COLO829 (cell line): ENCODE data around the gene GPX6.
A peak's percentile ranks its signal among the peaks of the same experiment; 100 is the strongest.
"Not testable (repeated sequence)": the region's sequence is repeated elsewhere in the genome, so short reads cannot be mapped to it uniquely, and the experiment has no call there.

Experiments used
- DNase-seq: peaks from one replicate; pipeline ENCODE4 v3.0.0; 2012; ENCODE audit warnings: low spot score

Gene GPX6

DNA sequence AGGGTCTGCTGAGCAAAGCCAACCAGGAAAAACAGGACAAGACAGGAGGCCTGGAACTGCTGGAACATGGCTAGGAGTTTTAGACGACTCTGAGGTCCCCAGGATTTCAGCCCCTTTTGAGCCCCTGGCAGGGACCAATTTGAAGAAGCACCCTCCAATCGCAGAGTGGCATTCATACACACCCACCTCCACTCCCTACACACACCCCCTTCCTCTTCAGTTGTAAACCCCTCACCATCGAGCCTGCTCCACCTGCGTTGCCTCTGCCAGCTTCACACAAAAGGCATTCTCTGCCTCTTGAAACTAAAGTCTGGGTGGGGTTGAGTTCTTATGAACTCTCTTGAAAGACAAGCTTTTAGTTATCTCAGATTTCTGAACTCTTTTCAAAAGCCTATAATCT lies at the start of gene GPX6:
GPX6 (minus strand) TSS at position 118 of the 400 bp plus-strand sequence; CDS start at position 68, 50 bp downstream.
- DNase-seq = no peak

GRCh38 chr6:28563430-28564095 lies 48.0 kb upstream of the GPX6 start:
- no peak for DNase-seq

GRCh38 chr6:28558629-28559028 lies 43.0 kb upstream of the GPX6 start:
- DNase-seq = no peak

DNA sequence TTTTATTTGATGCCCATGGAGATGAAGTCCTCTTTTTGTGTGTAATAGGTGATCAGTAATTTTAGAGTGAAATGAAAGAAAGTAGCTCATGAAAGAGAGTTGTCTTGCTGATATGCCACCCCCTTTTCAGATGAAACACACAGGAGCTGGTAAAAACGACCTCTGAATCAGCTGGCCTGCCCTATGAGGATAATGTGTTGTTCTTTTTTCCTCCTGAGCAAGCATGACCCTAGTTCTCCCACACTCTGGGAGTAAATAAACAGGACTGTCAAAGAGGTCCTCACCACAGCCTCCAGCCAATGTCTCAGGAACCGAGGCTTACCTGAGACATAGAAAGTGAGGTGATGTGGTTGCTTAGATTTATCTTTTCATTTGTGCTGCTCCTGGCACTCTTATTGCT lies 39.5 kb upstream of the GPX6 start:
- DNase-seq = no peak

GRCh38 chr6:28553986-28554881 lies 38.6 kb upstream of the GPX6 start:
- DNase-seq = no peak

- no peak for DNase-seq
Observed at GRCh38 chr6:28553384-28553985, 37.9 kb upstream of the GPX6 start.

- DNase-seq = no peak
Observed at GRCh38 chr6:28551891-28552666, 36.5 kb upstream of the GPX6 start.

DNA sequence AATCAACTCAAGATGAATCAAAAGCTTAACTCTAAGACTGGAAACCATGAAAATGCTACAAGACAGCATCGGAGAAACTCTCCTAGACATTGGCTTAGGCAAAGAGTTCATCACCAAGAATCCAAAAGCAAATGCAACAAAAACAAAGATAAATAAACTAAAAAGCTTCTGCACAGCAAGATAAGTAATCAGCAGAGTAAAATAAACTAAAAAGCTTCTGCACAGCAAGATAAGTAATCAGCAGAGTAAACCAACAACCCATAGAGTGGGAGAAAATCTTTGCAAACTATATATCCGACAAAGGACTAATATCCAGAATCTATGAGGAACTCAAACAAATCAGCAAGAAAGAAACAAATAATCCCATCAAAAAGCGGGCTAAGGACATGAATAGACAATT lies 31.4 kb upstream of the GPX6 start:
- not testable (repeated sequence) for DNase-seq

DNA sequence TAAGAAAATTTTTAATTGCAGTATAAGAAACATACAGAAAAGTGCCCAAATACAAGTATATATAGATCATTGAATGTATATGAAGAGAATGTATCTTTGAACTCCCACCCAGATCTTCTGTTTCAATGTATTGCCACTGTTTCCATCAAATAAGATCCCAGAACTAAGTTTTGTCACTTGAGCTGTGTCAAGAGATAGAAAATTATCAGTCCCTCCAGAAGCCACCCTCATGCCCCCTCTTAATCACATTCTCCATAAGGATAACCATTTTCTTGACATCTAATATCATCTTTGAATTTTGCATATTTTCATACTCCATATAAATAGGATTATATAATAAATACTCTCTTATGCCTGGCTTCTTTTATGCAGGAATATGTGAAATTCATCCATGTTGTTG lies 30.4 kb upstream of the GPX6 start:
- no peak for DNase-seq

- DNase-seq = no peak
Observed at GRCh38 chr6:28543651-28544610, 28.3 kb upstream of the GPX6 start.

DNA sequence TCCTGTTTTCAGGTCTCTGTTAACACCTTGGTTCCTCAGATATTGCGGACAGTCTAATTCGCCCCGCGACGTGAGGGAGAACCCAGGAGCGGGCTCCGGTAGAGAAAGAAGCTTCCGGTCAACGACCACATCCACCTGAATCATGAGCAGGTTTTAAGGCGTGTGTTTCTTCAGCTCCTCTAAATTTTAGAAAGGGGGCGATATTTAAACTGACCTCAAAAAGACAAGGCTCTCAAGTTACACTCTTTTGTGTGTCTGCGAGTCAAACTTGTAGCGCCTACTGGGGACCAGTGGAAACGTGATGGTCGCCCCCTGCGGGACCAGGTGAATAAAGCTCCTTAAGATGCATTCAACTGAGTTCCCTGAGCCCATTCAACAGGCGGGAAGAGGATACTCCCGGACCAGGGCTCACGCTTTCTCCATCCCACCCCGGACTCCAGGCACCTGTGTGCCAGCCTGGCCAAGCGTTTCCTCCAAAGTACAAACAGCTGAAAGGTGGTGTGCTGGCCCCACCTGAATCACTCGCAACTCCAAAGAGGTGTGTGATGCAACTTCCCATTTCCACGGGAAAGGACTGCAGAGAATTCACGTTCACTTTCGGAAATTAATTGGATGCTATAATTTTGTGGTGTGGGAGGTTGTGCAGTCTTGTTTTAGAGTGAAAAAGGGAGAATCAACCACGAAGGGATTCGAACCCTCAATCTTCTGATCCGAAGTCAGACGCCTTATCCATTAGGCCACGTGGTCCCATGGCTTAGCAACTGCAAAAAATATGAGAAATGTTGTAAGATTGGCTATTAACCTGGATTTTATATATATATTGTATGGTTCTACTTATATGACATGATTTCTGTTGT lies 27.1 kb upstream of the GPX6 start:
- DNase-seq = peak; percentile 79

DNA sequence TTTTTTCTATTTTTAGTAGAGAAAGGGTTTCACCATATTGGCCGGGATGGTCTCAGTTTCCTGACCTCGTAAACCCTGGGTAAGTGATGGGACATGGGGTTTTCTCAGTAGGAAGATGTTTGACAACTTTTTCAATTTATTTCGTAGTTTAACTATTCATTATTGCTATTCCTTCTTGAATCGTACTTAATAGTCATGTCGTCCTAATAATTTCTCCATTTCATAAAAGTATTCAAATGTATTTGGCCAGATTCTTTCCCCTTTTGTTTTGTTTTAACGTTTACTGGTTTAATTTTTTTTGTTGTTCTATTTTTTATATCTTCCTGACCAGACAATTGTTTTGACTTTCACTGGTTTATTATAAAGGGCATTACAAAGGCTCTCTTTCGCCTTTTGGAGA lies 26.4 kb upstream of the GPX6 start:
- no peak for DNase-seq

- DNase-seq = peak; percentile 17
Observed at GRCh38 chr6:28537509-28538140, 22.0 kb upstream of the GPX6 start.

DNA sequence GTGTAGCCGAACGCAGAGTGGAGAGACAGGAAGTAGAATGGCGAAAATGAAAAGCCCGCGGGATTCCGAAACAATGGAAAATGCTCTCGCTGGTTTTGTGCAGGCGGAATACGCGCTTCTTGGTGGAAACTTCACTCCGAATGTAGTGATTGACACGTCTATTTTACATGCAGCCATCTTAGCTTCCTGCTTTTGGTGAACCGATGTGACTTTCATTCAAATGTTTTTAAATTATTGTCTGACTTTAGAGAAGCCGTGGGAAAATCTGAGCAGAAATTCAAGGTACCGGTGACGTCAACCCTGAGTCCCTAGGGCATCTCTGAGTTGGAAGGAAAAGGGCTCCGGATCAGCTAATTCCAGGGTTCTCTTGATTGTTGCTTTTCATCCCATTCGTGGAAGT lies 21.5 kb upstream of the GPX6 start:
- DNase-seq = no peak

GRCh38 chr6:28534875-28535274 lies 19.3 kb upstream of the GPX6 start:
- no peak for DNase-seq

DNA sequence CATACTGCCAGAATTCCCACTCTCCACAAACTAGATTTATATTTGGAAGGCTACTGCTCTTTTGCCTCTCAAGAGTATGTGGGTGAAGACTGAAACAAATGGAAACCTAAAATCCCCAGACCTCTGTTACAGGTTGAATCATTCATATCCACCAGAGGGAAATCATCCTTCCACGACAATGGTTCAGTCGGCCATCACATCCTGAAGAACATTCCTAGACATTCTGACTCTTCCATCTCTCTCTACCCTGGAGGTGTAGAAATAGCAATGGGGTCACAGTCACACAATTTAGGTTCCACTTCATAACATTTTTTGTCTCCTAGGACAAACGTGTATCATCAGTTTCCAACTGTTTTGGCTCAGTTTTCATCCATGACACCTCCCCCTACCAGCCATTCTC lies 18.7 kb upstream of the GPX6 start:
- DNase-seq = no peak

DNA sequence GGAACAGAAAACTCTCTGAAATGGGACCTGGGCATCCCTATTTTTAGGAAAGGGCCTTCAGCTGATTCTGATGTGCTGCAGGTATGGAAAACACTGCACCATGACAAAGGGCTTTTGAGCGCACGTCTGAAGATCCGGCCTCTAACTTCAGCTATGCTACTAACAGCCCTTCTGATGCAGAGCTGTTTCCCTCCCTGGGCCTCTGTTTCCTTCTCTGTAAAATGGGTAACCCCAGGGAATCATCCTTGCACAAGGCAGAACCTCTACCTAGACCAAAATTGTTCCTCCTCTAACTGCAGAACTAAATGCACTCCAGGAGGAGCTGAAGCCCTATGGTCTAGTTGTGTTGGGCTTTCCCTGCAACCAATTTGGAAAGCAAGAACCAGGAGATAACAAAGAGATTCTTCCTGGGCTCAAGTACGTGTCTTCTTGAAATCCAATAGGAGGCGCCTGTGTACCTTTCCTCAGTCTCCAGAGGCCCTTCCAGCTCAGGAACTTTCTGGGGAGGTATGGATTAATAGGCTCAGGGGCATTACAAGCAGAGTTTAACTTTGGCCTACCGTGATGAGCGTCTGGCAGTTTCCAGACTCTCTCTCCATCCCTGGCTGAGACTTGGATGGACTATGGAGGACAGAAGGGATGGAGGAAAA lies 16.0 kb upstream of the GPX6 start:
- DNase-seq = no peak

- no peak for DNase-seq
Observed at GRCh38 chr6:28530777-28531176, 15.2 kb upstream of the GPX6 start.

GRCh38 chr6:28525496-28526039 lies 10.0 kb upstream of the GPX6 start, which contains the start of gene GPX5:
Gene GPX5 (plus strand): TSS chr6:28525881. CDS start chr6:28526014, 133 bp downstream.
- no peak for DNase-seq
